KMS-11 (cell line): ENCODE measurements around the gene GIGYF2.
"Not testable (repeated sequence)": the region's sequence is repeated elsewhere in the genome, so short reads cannot be mapped to it uniquely, and the experiment has no call there.

ENCODE experiments used
- H2AFZ ChIP-seq: fragments of 200-600 bp; sonication (generic); 2 replicates; pipeline ENCODE4 v1.6.1; 2016; ENCODE audit warnings: antibody characterized with exemption, mixed run types, low read depth
- H3K27ac ChIP-seq: fragments of 200-600 bp; sonication (generic); 2 replicates; pipeline ENCODE4 v1.6.1; 2016; ENCODE audit warnings: mild to moderate bottlenecking, mixed run types
- H3K27me3 ChIP-seq: fragments of 200-600 bp; sonication (generic); 2 replicates; pipeline ENCODE4 v1.6.1; 2017; ENCODE audit warnings: mild to moderate bottlenecking, low read depth, mixed run types, moderate library complexity; ENCODE audit not compliant: insufficient read depth
- H3K36me3 ChIP-seq: fragments of 200-600 bp; sonication (generic); 2 replicates; pipeline ENCODE4 v1.6.1; 2017; ENCODE audit warnings: mild to moderate bottlenecking, mixed run types; ENCODE audit not compliant: insufficient read depth
- H3K4me1 ChIP-seq: fragments of 200-600 bp; sonication (generic); 2 replicates; pipeline ENCODE4 v1.6.1; 2016; ENCODE audit warnings: mild to moderate bottlenecking, low read depth, mixed run types; ENCODE audit not compliant: poor library complexity, severe bottlenecking
- H3K4me2 ChIP-seq: fragments of 200-600 bp; sonication (generic); 2 replicates; pipeline ENCODE4 v1.7.0; 2016; ENCODE audit warnings: mild to moderate bottlenecking, mixed run types
- H3K4me3 ChIP-seq: fragments of 200-600 bp; sonication (generic); IDR thresholded peaks from 2 replicates; pipeline ENCODE4 v1.6.1; 2017; ENCODE audit warnings: low read depth, low read length, mixed read lengths; ENCODE audit not compliant: insufficient read depth
- H3K79me2 ChIP-seq: fragments of 200-600 bp; sonication (generic); 2 replicates; pipeline ENCODE4 v1.6.1; 2016; ENCODE audit warnings: low read depth, mixed run types; ENCODE audit not compliant: insufficient read depth
- H3K9ac ChIP-seq: fragments of 200-600 bp; sonication (generic); 2 replicates; pipeline ENCODE4 v1.6.1; 2016; ENCODE audit warnings: mild to moderate bottlenecking, mixed run types
- H4K20me1 ChIP-seq: fragments of 200-600 bp; sonication (generic); 2 replicates; pipeline ENCODE4 v1.6.1; 2016; ENCODE audit warnings: mild to moderate bottlenecking, mixed run types; ENCODE audit not compliant: insufficient read depth
- CTCF ChIP-seq: fragments of 200-600 bp; sonication (generic); conservative IDR thresholded peaks from 2 replicates; pipeline ENCODE4 v1.6.1; 2017; ENCODE audit warnings: low read depth, mild to moderate bottlenecking, antibody characterized with exemption, low read length, moderate library complexity, mixed read lengths

Gene GIGYF2

DNA sequence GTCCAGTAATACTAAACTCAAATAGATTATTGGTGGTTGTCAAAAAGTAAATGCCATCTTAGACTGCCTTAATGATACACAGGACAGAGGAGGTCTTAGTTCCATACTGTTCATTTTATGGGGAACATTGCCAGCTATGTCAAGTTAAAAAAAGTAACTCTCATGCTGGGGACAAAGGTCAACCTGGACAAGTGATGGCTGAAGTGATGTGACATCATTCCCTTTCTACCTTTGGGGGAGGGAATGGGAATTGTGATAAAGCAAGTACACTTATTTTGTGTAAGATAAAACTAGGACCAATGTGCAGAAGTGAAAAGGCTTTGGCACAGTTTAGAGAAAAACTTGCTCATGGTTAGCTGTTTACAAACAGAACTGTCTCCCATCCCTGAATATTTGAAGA lies 148.9 kb downstream of the GIGYF2 start:
- Histone ChIP-seq H3K4me1 (no peaks in the 10 kb centered on the region), H3K4me2 (no peak overlapping the region), H3K27ac (no peak overlapping the region), H3K4me3 (no peak overlapping the region), H4K20me1 (no peaks in the 10 kb centered on the region), H3K9ac (no peak overlapping the region), H3K27me3 (no peaks in the 10 kb centered on the region), H2AFZ (no peak overlapping the region), H3K79me2 (no peaks in the 10 kb centered on the region), H3K36me3 (no peaks in the 10 kb centered on the region)
- no peak for TF ChIP-seq CTCF

DNA sequence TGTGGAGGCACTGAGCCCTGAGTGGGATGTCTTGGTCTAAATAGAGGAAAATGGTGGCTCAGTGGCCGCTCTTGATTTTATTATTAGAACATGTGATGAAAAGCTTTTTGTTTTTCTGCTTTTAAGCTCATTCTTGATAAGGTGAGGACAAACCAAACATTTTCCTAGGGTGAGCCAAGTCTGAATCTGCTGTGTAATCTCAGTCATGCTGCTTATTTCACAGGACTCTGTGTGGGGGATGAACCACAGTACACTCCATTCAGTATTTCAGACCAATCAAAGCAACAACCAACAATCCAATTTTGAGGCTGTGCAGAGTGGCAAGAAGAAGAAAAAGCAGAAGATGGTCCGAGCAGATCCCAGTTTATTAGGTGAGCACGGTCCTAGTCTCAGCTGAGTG lies 152.9 kb downstream of the GIGYF2 start:
- H3K79me2 ChIP-seq: no peaks in the 10 kb centered on the region
- H3K9ac ChIP-seq: no peak overlapping the region
- no peaks in the 10 kb centered on the region for H3K4me1 ChIP-seq
- no peak overlapping the region for H3K4me3 ChIP-seq
- no peaks in the 10 kb centered on the region for H3K27me3 ChIP-seq
- H2AFZ ChIP-seq: no peak overlapping the region
- no peak overlapping the region for H3K27ac ChIP-seq
- H3K36me3 ChIP-seq: no peaks in the 10 kb centered on the region
- TF ChIP-seq CTCF: no peak
- no peaks in the 10 kb centered on the region for H4K20me1 ChIP-seq
- no peak overlapping the region for H3K4me2 ChIP-seq

GRCh38 chr2:232852081-232852480 lies 154.9 kb downstream of the GIGYF2 start:
- not testable (repeated sequence) for H3K27ac ChIP-seq, H3K4me2 ChIP-seq, H3K36me3 ChIP-seq, H3K27me3 ChIP-seq, H3K9ac ChIP-seq, H2AFZ ChIP-seq, H3K4me3 ChIP-seq, H3K79me2 ChIP-seq, H4K20me1 ChIP-seq
- peaks cover 11% of the 10 kb centered on the region for H3K4me1 ChIP-seq

GRCh38 chr2:232852676-232853075 lies 155.5 kb downstream of the GIGYF2 start:
- H3K27me3 ChIP-seq: no peaks in the 10 kb centered on the region
- H3K36me3 ChIP-seq: no peaks in the 10 kb centered on the region; the same call in 1 of the 2 replicates
- H3K9ac ChIP-seq: no peak overlapping the region
- H3K4me3 ChIP-seq: no peak overlapping the region
- no peaks in the 10 kb centered on the region for H4K20me1 ChIP-seq
- H2AFZ ChIP-seq: no peak overlapping the region
- no peaks in the 10 kb centered on the region for H3K79me2 ChIP-seq
- no peak overlapping the region for H3K4me2 ChIP-seq
- no peak for TF ChIP-seq CTCF
- H3K4me1 ChIP-seq: peaks cover 17% of the 10 kb centered on the region
- no peak overlapping the region for H3K27ac ChIP-seq

DNA sequence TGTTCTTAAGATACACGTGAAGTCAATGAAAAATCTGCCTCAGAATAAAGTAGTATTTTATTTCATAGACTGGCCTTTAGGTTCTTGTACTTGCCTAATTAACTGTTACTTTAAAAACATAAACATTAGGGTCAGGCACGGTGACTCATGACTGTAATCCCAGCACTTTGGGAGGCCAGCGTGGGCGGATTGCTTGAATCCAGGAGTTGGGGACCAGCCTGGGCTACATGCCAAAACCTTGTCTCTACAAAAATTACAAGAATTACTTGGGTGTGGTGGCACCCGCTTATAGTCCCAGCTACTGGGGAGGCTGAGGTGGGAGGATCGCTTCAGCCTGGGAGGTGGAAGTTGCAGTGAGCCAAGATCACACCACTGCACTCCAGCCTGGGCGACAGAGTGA lies 157.0 kb downstream of the GIGYF2 start:
- Histone ChIP-seq H3K36me3 (no peaks in the 10 kb centered on the region; the same call in 1 of the 2 replicates), H3K27me3 (no peaks in the 10 kb centered on the region), H3K27ac (no peak overlapping the region), H3K4me2 (no peak overlapping the region), H2AFZ (no peak overlapping the region), H3K9ac (no peak overlapping the region), H3K4me1 (peaks cover 19% of the 10 kb centered on the region), H3K4me3 (no peak overlapping the region), H3K79me2 (no peaks in the 10 kb centered on the region), H4K20me1 (no peaks in the 10 kb centered on the region)
- TF ChIP-seq CTCF: no peak
